MM.1S (cell line): Measurements from ENCODE around the gene PTGIR.

ENCODE experiments used
- DNase-seq: peaks from one replicate; pipeline ENCODE4 v3.0.0-alpha.2; 2015
- H2AFZ ChIP-seq: fragments of 300-600 bp; sonication (generic); 2 replicates; pipeline ENCODE4 v1.6.0; 2016; ENCODE audit warnings: antibody characterized with exemption, low read length
- H3F3A ChIP-seq: fragments of 300-600 bp; sonication (generic); 2 replicates; pipeline ENCODE4 v1.6.1; 2016; ENCODE audit warnings: mild to moderate bottlenecking, antibody characterized with exemption, low read length, moderate library complexity, mixed read lengths; ENCODE audit not compliant: insufficient read depth
- H3K27ac ChIP-seq: fragments of 300-600 bp; sonication (generic); 2 replicates; pipeline ENCODE4 v1.5.1; 2016; ENCODE audit warnings: mild to moderate bottlenecking, low read length
- H3K27me3 ChIP-seq: fragments of 300-600 bp; sonication (generic); replicated peaks from 2 replicates; pipeline ENCODE4 v1.6.0; 2016; ENCODE audit warnings: low read length; ENCODE audit not compliant: insufficient read depth
- H3K36me3 ChIP-seq: fragments of 300-600 bp; sonication (generic); replicated peaks from 2 replicates; pipeline ENCODE4 v1.6.1; 2016; ENCODE audit warnings: mild to moderate bottlenecking, low read length, mixed read lengths; ENCODE audit not compliant: insufficient read depth
- H3K4me1 ChIP-seq: fragments of 300-600 bp; sonication (generic); 2 replicates; pipeline ENCODE4 v1.6.1; 2016; ENCODE audit warnings: low read length, mixed read lengths
- H3K4me2 ChIP-seq: fragments of 300-600 bp; sonication (generic); 2 replicates; pipeline ENCODE4 v1.6.0; 2016; ENCODE audit warnings: low read depth, low read length
- H3K4me3 ChIP-seq: fragments of 300-600 bp; sonication (generic); 2 replicates; pipeline ENCODE4 v1.5.1; 2016; ENCODE audit warnings: low read length, mixed read lengths
- H3K79me2 ChIP-seq: fragments of 300-600 bp; sonication (generic); 2 replicates; pipeline ENCODE4 v1.6.1; 2016; ENCODE audit warnings: mixed run types, low read length, mixed read lengths
- H3K9ac ChIP-seq: fragments of 300-600 bp; sonication (generic); 2 replicates; pipeline ENCODE4 v1.6.1; 2016; ENCODE audit warnings: low read length, mixed read lengths
- H3K9me2 ChIP-seq: fragments of 300-600 bp; sonication (generic); replicated peaks from 2 replicates; pipeline ENCODE4 v1.6.1; 2016; ENCODE audit warnings: mild to moderate bottlenecking, low read length, mixed read lengths; ENCODE audit not compliant: insufficient read depth
- H3K9me3 ChIP-seq: fragments of 300-600 bp; sonication (generic); replicated peaks from 2 replicates; pipeline ENCODE4 v1.6.1; 2016; ENCODE audit warnings: mild to moderate bottlenecking, low read length, mixed read lengths; ENCODE audit not compliant: insufficient read depth
- H4K20me1 ChIP-seq: fragments of 300-600 bp; sonication (generic); 2 replicates; pipeline ENCODE4 v1.6.1; 2016; ENCODE audit warnings: mild to moderate bottlenecking, low read length, moderate library complexity, mixed read lengths; ENCODE audit not compliant: insufficient read depth
- CTCF ChIP-seq: fragments of 300-600 bp; sonication (generic); IDR thresholded peaks from 2 replicates; pipeline ENCODE4 v1.5.1; 2016; ENCODE audit warnings: antibody characterized with exemption, low read length, mixed read lengths
- EZH2 ChIP-seq: fragments of 300-600 bp; sonication (generic); optimal IDR thresholded peaks from 2 replicates; pipeline ENCODE3; 2017; ENCODE audit warnings: low read depth, mild to moderate bottlenecking, antibody characterized with exemption, low read length, mixed read lengths
- EZH2phosphoT487 ChIP-seq: fragments of 300-600 bp; sonication (generic); IDR thresholded peaks from 2 replicates; pipeline ENCODE4 v1.6.1; 2018; ENCODE audit warnings: antibody characterized with exemption, low read length

Gene PTGIR

DNA sequence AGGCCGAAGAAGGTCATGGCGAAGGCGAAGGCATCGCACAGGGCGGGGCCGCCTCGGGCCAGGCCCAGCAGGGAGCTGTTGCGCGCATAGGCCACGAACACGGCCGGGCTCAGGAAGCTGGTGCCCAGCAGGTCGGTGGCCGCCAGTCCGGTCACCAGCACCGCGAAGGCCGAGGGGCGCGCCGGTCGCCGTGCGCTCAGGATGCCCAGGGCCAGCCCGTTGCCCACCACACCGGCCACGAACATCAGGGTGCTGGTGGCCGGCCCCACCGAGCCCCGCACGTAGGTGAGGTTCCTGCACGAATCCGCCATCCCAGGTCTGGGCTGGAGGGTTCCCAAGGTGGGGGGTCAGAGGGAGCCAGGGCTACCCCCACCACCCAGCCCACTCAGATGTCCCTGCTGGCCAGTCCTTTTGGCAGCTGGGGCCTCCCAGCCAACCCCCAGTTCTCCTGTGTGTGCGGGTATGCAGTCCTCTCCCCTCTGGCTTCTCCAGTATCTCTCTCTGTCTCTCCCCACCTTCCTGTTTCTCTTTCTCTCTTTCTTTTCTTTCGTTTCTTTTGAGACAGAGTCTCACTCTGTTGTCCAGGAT is 880 bp downstream of the PTGIR start:
- H3K36me3 ChIP-seq, result no peaks in the 10 kb centered on the region
- TF ChIP-seq CTCF (no peak), EZH2phosphoT487 (no peak), EZH2 (no peak)
- H3K4me1 ChIP-seq, result no peaks in the 10 kb centered on the region
- peaks cover 2% of the 10 kb centered on the region; the same call in 1 of the 2 replicates for H4K20me1 ChIP-seq
- H3K4me2 ChIP-seq, result no peak overlapping the region
- H3K27me3 ChIP-seq, result peaks cover 86% of the 10 kb centered on the region
- no peak overlapping the region for H2AFZ ChIP-seq
- H3K9me3 ChIP-seq, result no peaks in the 10 kb centered on the region
- no peak for DNase-seq
- H3F3A ChIP-seq, result no peaks in the 10 kb centered on the region
- no peak overlapping the region for H3K9ac ChIP-seq
- H3K27ac ChIP-seq, result no peak overlapping the region
- no peaks in the 10 kb centered on the region for H3K9me2 ChIP-seq
- no peaks in the 10 kb centered on the region for H3K79me2 ChIP-seq
- no peak overlapping the region for H3K4me3 ChIP-seq

- no peak overlapping the region for H2AFZ ChIP-seq
- H3K4me2 ChIP-seq, result no peak overlapping the region
- H3K9me3 ChIP-seq, result no peaks in the 10 kb centered on the region
- H3K27ac ChIP-seq, result no peak overlapping the region
- DNase-seq, result no peak
- H4K20me1 ChIP-seq, result peaks cover 2% of the 10 kb centered on the region; the same call in 1 of the 2 replicates
- H3F3A ChIP-seq, result no peaks in the 10 kb centered on the region
- H3K4me1 ChIP-seq, result peaks cover 3% of the 10 kb centered on the region; the same call in 1 of the 2 replicates
- no peak overlapping the region for H3K4me3 ChIP-seq
- peaks cover 89% of the 10 kb centered on the region for H3K27me3 ChIP-seq
- H3K9ac ChIP-seq, result no peak overlapping the region
- no peak for TF ChIP-seq EZH2phosphoT487
- TF ChIP-seq EZH2, result no peak
- no peak for TF ChIP-seq CTCF
- H3K79me2 ChIP-seq, result no peaks in the 10 kb centered on the region
- H3K36me3 ChIP-seq, result no peaks in the 10 kb centered on the region
- no peaks in the 10 kb centered on the region for H3K9me2 ChIP-seq
Measured at GRCh38 chr19:46622118-46622446, 2.8 kb downstream of the PTGIR start.

- Histone ChIP-seq H3K9me3 (no peaks in the 10 kb centered on the region), H3K4me1 (peaks cover 9% of the 10 kb centered on the region; the same call in 1 of the 2 replicates), H3K4me3 (no peak overlapping the region), H3K79me2 (no peaks in the 10 kb centered on the region), H3F3A (no peaks in the 10 kb centered on the region), H3K9ac (no peak overlapping the region), H4K20me1 (peaks cover 2% of the 10 kb centered on the region; the same call in 1 of the 2 replicates), H2AFZ (no peak overlapping the region), H3K36me3 (no peaks in the 10 kb centered on the region), H3K9me2 (no peaks in the 10 kb centered on the region), H3K27ac (no peak overlapping the region), H3K4me2 (no peak overlapping the region), H3K27me3 (peaks cover 91% of the 10 kb centered on the region)
- DNase-seq, result no peak
- TF ChIP-seq EZH2 (no peak), CTCF (no peak), EZH2phosphoT487 (no peak)
Measured at GRCh38 chr19:46621191-46622117, 3.4 kb downstream of the PTGIR start.
